Esophagus (tissue), 2 donors: ENCODE data around the gene ARL14EP. TPM values are rescaled to one million over a fixed set of nuclear protein-coding genes. Genes with fewer than 3 reads are reported as not detected.

Experiments used
- H3K27ac ChIP-seq, 2 donors: one replicate each; pipeline ENCODE4 v1.5.1; 2013; ENCODE audit warnings: low read depth in 2 of 2, mild to moderate bottlenecking in 2 of 2, inconsistent platforms in 1 of 2, low read length in 1 of 2, moderate library complexity in 1 of 2
- H3K27me3 ChIP-seq, 2 donors: one replicate each; pipeline ENCODE4 v1.6.1; 2013; ENCODE audit warnings: low read length in 2 of 2, control low read depth in 1 of 2, mild to moderate bottlenecking in 1 of 2; ENCODE audit not compliant: insufficient read depth in 2 of 2, control insufficient read depth in 1 of 2
- H3K36me3 ChIP-seq, 2 donors: one replicate each; pipeline ENCODE4 v1.6.1; 2013; ENCODE audit warnings: low read length in 1 of 2; ENCODE audit not compliant: control insufficient read depth in 2 of 2, insufficient read depth in 2 of 2
- H3K4me1 ChIP-seq, 2 donors: one replicate each; pipeline ENCODE4 v1.6.1; 2013; ENCODE audit warnings: low read length in 1 of 2; ENCODE audit not compliant: control insufficient read depth in 2 of 2, insufficient read depth in 2 of 2
- H3K4me3 ChIP-seq, 2 donors: one replicate each; pipeline ENCODE4 v1.5.1; 2013; ENCODE audit warnings: low read length in 2 of 2, mild to moderate bottlenecking in 2 of 2, low read depth in 1 of 2, moderate library complexity in 1 of 2
- H3K9me3 ChIP-seq, 2 donors: one replicate each; pipeline ENCODE4 v1.6.1; 2013; ENCODE audit warnings: mild to moderate bottlenecking in 2 of 2, low read depth in 1 of 2, low read length in 1 of 2, moderate library complexity in 1 of 2; ENCODE audit not compliant: control insufficient read depth in 2 of 2, insufficient read depth in 1 of 2
- WGBS, 2 donors: extraction: QIAGEN DNeasy Blood & Tissue Kit; methylation state at CpG; one replicate each; pipeline ENCODE4 v1.1.7; 2013; 5-methylcytosine and 5-hydroxymethylcytosine counted together
- polyA plus RNA-seq, 2 donors: library from polyadenylated mRNA; stranded (reverse); fragments of 200-250 nt; gene quantifications; one replicate each; pipeline ENCODE4 v1.2.3, GENCODE V29; 2013
- donor health status: healthy with polysubstance abuse.
- donor health status: Bipolar disorder and iron deficiency.

ARL14EP gene
- polyA plus RNA-seq, 2 donors = 6.2 to 7.3 TPM

DNA sequence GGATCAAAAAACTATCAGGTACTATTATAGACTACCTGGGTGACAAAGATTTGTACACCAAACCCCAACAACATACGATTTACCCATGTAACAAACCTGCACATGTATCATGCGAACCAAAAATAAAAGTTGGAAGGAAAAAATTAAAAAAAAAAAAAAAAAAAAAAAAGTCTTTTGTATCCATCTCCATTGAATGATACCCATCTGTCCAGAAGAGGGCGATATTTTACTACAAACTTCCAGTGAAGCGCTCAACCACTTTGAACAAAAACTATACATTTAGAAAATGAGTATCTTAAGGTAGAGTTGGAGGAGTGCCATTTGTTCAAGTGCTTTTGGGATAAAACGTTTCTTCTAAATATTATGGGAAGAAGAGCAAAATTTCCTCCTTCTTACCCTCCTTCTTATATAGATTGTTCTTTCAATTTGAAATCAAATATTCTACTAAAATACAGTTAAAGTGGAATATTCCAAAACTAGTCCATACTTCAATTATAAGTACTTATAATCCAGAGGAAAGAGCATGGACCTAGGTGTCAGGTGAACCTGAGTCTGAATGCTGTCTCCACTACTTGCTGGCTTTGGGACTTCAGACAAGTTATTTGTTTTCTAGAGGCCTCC is 23.3 kb downstream of the ARL14EP start:
- H3K36me3 ChIP-seq = no peaks in the 10 kb centered on the region
- 6 to 16% methylated on average over 5 of the region's 5 CpGs for WGBS, 2 donors
- no peaks in the 10 kb centered on the region for H3K27me3 ChIP-seq
- H3K4me3 ChIP-seq = no peak overlapping the region
- no peak overlapping the region for H3K27ac ChIP-seq
- H3K9me3 ChIP-seq = no peaks in the 10 kb centered on the region
- no peaks in the 10 kb centered on the region for H3K4me1 ChIP-seq

DNA sequence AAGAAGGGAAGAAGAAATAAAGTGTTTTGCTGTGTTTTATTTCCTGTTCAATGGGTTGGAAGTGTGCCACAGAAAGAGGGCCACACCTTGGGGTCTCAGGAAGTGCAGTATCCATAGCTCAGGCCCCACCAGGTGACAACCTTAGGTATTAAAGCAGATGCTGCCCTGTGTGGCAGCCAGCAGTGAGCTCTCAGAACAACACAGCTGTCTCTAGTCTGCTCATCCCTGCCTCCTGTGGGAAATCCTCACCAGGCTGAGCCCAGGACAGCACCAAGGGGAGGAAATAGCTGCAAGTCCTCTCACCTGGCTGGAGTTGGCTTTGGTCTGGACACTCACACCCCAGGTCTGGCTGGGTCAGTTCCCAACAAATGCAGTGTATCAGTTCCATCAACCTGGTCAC is 25.1 kb downstream of the ARL14EP start:
- Histone ChIP-seq H3K27me3 (no peaks in the 10 kb centered on the region), H3K36me3 (no peaks in the 10 kb centered on the region), H3K4me3 (no peak overlapping the region), H3K27ac (no peak overlapping the region), H3K9me3 (no peaks in the 10 kb centered on the region), H3K4me1 (no peaks in the 10 kb centered on the region)

DNA sequence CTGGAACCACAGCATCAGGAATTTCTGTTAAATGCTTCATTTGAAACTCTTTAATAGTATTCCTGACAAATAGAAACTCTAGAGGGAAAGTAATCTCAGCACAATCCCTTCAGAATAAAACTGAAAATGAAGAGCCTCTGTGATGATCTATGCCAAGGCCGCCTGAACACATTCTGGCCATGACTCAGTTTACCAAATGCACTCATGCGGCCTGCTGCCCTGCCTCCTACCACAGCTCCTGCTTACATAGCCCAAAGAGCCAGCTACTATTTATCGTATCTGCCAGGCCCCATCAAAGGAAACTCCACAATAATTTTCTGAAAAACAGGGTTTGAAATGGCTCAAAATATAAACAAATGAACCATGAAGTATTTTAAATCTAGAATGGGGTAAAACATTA is 27.0 kb downstream of the ARL14EP start:
- Histone ChIP-seq H3K4me3 (no peak overlapping the region), H3K27ac (no peak overlapping the region), H3K36me3 (no peaks in the 10 kb centered on the region), H3K4me1 (no peaks in the 10 kb centered on the region), H3K27me3 (no peaks in the 10 kb centered on the region), H3K9me3 (no peaks in the 10 kb centered on the region)
- WGBS, 2 donors = 78 to 94% methylated on average over 3 of the region's 3 CpGs

DNA sequence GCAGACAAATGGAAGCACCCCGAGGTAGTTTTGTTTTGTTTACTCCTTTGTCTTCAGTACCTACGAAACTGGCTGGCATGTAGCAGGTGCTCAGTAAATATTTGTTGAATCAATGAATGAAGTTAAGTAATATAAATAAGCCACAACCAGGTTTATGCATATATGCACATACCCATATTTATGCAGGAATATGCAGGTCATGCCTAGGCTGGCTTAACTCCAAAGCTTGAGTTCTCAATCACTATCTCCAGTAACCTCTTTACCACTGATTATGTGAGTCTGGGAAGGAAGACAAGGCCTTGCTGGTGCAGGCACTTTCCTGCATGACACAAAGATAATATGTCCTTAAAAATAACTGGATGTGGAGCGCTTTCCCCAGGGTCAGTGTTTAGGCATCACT is 27.5 kb downstream of the ARL14EP start:
- Histone ChIP-seq H3K9me3 (no peaks in the 10 kb centered on the region), H3K27me3 (no peaks in the 10 kb centered on the region), H3K27ac (no peak overlapping the region), H3K36me3 (no peaks in the 10 kb centered on the region), H3K4me3 (no peak overlapping the region), H3K4me1 (no peaks in the 10 kb centered on the region)
- WGBS, 2 donors = 59 to 64% methylated on average over 3 of the region's 3 CpGs

DNA sequence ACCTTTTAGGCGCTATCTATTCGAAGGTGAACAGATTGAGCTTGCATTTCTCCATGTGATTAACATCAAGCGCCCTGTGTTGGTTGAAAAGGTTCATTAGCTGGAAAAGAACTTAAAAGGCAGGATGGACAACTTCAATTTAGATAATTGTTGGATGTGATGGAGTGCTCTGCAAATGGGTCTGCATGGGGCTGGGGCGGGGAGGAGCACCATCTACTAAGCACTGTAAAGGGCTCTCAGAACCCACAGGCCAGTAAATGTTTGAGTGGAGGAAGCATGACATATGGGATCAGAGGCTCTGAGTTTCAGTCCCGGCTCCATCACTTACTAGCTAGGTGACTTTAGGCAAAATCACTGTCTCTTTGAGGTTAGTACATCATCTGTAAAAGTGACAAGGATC is 28.2 kb downstream of the ARL14EP start:
- Histone ChIP-seq H3K4me3 (no peak overlapping the region), H3K4me1 (no peaks in the 10 kb centered on the region), H3K9me3 (no peaks in the 10 kb centered on the region), H3K36me3 (no peaks in the 10 kb centered on the region), H3K27me3 (no peaks in the 10 kb centered on the region), H3K27ac (no peak overlapping the region)
- 91 to 92% methylated on average over 5 of the region's 5 CpGs for WGBS, 2 donors

DNA sequence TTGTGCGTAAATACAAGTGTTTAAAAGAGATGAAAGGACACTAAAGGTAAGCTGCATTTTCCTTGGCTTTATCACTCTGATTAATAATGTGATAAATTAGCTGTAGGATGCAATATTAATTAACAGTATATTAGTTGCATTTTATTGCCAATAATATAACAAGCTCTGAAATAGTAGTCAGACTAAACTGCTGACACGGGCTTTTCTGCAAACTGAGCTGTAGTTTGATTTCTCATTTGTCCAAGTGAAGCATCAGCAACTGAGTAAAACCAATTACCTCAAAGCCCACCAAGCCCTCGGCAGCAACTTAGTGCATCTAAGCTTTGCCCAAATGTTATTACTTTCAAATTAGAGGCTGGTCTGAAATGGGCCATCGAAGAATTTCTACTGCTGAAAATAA is 33.5 kb downstream of the ARL14EP start:
- no peak overlapping the region for H3K4me3 ChIP-seq
- H3K27me3 ChIP-seq = no peaks in the 10 kb centered on the region
- WGBS, 2 donors = 89 to 93% methylated on average over 4 of the region's 4 CpGs
- H3K27ac ChIP-seq = no peak overlapping the region
- no peaks in the 10 kb centered on the region for H3K9me3 ChIP-seq
- no peaks in the 10 kb centered on the region for H3K4me1 ChIP-seq
- H3K36me3 ChIP-seq = no peaks in the 10 kb centered on the region

DNA sequence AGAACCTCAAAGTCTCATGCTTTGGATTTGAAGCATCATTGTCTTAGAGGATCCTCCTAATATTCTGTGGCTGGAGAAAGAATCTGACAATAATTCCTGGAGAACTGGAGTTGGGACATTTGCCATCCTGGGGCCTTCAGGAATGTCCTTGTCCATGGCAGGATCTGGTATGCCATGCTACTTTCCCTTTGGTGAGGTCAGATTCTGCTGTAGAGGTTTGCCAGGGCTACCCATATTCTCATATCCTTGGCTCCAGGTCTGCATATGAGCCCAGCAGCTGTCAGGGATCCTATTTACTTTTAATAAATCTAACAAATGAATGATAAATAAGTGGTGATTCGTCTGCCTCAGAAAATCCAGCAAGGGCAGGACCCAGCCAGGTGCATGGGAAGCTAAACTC is 35.0 kb downstream of the ARL14EP start:
- no peaks in the 10 kb centered on the region for H3K4me1 ChIP-seq
- no peak overlapping the region for H3K4me3 ChIP-seq
- no peaks in the 10 kb centered on the region for H3K9me3 ChIP-seq
- WGBS, 2 donors = 25% methylated on average over 1 of the region's 1 CpG
- no peaks in the 10 kb centered on the region for H3K27me3 ChIP-seq
- no peak overlapping the region for H3K27ac ChIP-seq
- H3K36me3 ChIP-seq = no peaks in the 10 kb centered on the region

DNA sequence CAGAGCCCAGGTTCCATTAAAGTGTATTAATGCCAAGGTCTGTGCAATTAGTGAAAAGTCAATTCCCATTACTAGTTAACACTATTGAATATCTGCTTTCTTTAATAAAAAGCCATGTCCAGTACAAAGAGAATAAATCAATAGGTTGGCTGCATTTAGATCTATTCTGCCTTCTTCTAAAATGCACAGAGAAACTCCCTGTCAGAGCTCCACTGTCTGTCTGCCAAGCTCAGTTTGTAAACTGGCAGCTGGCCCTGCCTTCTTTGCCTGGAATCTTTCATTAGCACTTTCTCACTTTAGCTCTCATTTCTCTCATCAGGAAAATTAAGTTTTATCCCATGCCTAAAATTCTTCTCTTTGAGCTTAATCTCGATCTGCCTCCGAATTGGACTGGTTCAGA is 35.6 kb downstream of the ARL14EP start:
- Histone ChIP-seq H3K27me3 (no peaks in the 10 kb centered on the region), H3K27ac (no peak overlapping the region), H3K4me3 (no peak overlapping the region), H3K9me3 (no peaks in the 10 kb centered on the region), H3K36me3 (no peaks in the 10 kb centered on the region), H3K4me1 (no peaks in the 10 kb centered on the region)
- WGBS, 2 donors = 49 to 60% methylated on average over 2 of the region's 2 CpGs

DNA sequence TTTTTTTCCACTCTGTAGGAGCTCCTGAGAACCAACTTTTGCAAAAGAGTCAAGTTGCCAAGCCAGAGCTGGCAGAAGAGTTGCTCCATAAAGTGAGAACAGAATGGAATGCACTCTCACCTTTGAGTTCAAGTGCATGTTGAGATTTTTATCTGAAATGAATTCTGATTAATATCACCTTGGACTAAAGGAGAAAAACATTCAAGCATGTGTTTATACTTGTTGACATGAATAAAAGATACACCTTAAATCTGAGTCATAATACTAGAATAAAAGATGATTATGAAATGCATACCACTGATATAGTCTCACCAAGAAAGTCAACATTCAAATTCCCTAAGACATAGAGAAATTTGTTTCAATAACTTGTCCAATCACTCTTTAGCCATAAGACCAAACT is 37.8 kb downstream of the ARL14EP start:
- H3K36me3 ChIP-seq = no peaks in the 10 kb centered on the region
- H3K27ac ChIP-seq = no peak overlapping the region
- no peak overlapping the region for H3K4me3 ChIP-seq
- H3K27me3 ChIP-seq = no peaks in the 10 kb centered on the region
- H3K9me3 ChIP-seq = no peaks in the 10 kb centered on the region
- H3K4me1 ChIP-seq = no peaks in the 10 kb centered on the region

DNA sequence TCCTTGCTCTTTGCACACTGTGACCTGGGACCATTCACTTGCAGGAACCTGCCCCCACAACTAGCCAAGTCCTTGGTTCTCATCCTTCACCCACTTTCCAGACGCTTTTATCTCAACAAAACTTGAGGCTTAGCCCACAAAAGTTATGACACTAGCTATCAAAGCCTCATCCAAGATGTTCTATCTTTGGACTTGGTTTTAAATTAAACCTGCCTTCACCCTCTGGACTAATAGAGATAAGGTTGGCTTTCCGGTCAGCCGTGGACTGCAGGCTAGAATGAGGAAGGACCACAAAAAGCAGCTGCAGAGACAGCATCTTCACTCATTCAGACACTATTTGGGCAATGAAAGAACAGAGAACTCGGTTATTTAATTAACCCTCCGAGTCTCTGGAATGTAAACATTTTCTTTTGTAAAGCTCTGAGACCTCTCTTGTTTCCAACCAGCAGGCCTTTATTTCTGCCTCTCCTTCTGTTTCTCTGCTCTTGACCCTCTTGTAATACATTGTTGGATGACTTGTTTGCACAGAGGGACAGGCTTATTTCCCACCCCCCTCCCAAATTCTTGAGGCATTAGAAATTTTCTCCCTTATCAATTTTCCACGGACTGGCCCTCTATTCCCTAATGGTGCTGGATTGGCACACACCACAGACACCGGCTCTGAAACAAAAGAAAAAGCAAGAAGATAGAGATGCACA is 41.4 kb downstream of the ARL14EP start:
- Histone ChIP-seq H3K4me1 (no peaks in the 10 kb centered on the region), H3K4me3 (no peak overlapping the region), H3K36me3 (no peaks in the 10 kb centered on the region), H3K27me3 (no peaks in the 10 kb centered on the region), H3K27ac (no peak overlapping the region), H3K9me3 (no peaks in the 10 kb centered on the region)
- WGBS, 2 donors = 46 to 52% methylated on average over 7 of the region's 7 CpGs
